Measurements from ENCODE around the gene EIF4H.

Gene EIF4H

GRCh38 chr7:74212661-74213060 is 38.5 kb downstream of the EIF4H start:
- TF ChIP-seq POLR2AphosphoS5 (IDR thresholded peaks at IDR 0.05; ENCODE audit: low read depth, low read length) (no peak), PAX5 (IDR thresholded peaks at IDR 0.05; ENCODE audit: insufficient read depth, low read length, severe bottlenecking) (no peak), POLR2A (IDR thresholded peaks at IDR 0.05; ENCODE audit: low read depth, low read length) (no peak), TAF1 (IDR thresholded peaks at IDR 0.05; ENCODE audit: low read depth, low read length) (no peak), POU2F2 (IDR thresholded peaks at IDR 0.05; ENCODE audit: low read depth, low read length) (no peak)
- FAIRE-seq (no peak), DNase-seq (ENCODE audit: insufficient read length, low spot score) (no peak)

DNA sequence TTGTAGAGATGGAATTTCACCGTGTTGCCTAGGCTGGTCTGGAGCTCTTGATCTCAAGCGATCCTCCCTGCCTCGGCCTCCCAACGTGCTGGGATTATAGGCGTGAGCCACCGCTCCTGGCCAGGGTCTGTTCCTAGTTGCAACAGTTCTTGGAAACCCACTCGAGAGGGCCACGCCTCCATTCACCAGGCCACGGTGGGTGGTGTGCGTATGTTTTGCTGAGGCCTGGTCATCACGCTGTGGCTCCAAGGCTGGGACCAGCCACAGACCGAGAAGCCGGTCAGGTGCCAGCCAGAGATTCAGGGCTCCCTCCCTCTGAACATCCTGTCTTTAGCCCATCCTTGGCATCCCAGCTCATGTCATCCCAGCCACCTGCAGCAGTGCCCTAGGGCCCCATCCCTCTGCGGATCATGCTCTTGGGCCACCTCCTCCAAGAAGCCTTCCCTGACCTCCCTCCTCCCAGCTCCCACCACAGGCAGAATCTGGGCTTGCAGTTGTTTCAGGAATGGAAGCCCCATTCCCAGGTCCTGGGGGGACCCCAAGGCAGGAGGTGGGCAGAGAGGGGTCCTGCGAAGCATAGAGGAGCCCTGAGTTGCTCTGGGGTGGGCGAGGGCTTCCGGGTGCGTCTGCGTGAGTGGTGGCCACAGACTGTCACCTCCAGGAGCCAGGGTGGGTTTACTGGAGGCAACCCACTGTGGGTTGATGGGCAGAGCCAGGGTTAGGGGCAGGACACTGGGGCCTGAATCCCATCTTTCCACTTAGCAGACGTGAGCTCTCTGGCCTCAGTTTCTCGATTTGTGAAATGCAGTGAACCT is 40.9 kb downstream of the EIF4H start:
- no peak for DNase-seq (ENCODE audit: insufficient read length, low spot score)
- no peak for FAIRE-seq
- TF ChIP-seq SPI1 (IDR thresholded peaks at IDR 0.05; ENCODE audit: low read depth, low read length) (no peak), PAX5 (IDR thresholded peaks at IDR 0.05; ENCODE audit: insufficient read depth, low read length, severe bottlenecking) (no peak), POLR2A (IDR thresholded peaks at IDR 0.05; ENCODE audit: low read depth, low read length) (no peak), POU2F2 (IDR thresholded peaks at IDR 0.05; ENCODE audit: low read depth, low read length) (no peak), TAF1 (IDR thresholded peaks at IDR 0.05; ENCODE audit: low read depth, low read length) (no peak), POLR2AphosphoS5 (IDR thresholded peaks at IDR 0.05; ENCODE audit: low read depth, low read length) (no peak)

GRCh38 chr7:74215921-74216320 is 41.8 kb downstream of the EIF4H start:
- FAIRE-seq (peak; percentile 67), DNase-seq (ENCODE audit: insufficient read length, low spot score) (no peak)
- TF ChIP-seq POLR2AphosphoS5 (IDR thresholded peaks at IDR 0.05; ENCODE audit: low read depth, low read length) (no peak; the same call in 1 of the 2 replicates), POLR2A (IDR thresholded peaks at IDR 0.05; ENCODE audit: low read depth, low read length) (peak; percentile 16; the same call in 1 of the 2 replicates)

GRCh38 chr7:74216361-74216761 is 42.2 kb downstream of the EIF4H start:
- DNase-seq (ENCODE audit: insufficient read length, low spot score): no peak
- peak; percentile 55 for TF ChIP-seq PAX5 (IDR thresholded peaks at IDR 0.05; ENCODE audit: insufficient read depth, low read length, severe bottlenecking)
- peak; percentile 47; the same call in 1 of the 2 replicates for TF ChIP-seq POU2F2 (IDR thresholded peaks at IDR 0.05; ENCODE audit: low read depth, low read length)
- TF ChIP-seq SPI1 (IDR thresholded peaks at IDR 0.05; ENCODE audit: low read depth, low read length): no peak
- no peak; the same call in 1 of the 2 replicates for TF ChIP-seq POLR2A (IDR thresholded peaks at IDR 0.05; ENCODE audit: low read depth, low read length)
- no peak for TF ChIP-seq POLR2AphosphoS5 (IDR thresholded peaks at IDR 0.05; ENCODE audit: low read depth, low read length)
- no peak for TF ChIP-seq TAF1 (IDR thresholded peaks at IDR 0.05; ENCODE audit: low read depth, low read length)
- no peak for FAIRE-seq

GRCh38 chr7:74217455-74218342 is 43.5 kb downstream of the EIF4H start:
- peak; percentile 96 for FAIRE-seq
- DNase-seq (ENCODE audit: insufficient read length, low spot score): no peak
- TF ChIP-seq SPI1 (IDR thresholded peaks at IDR 0.05; ENCODE audit: low read depth, low read length) (peak; percentile 35), POU2F2 (IDR thresholded peaks at IDR 0.05; ENCODE audit: low read depth, low read length) (peak; percentile 40; the same call in 1 of the 2 replicates), POLR2A (IDR thresholded peaks at IDR 0.05; ENCODE audit: low read depth, low read length) (0 out of 2 replicates have a peak, but pooled peaks have one; percentile 37), TAF1 (IDR thresholded peaks at IDR 0.05; ENCODE audit: low read depth, low read length) (peak; percentile 29; the same call in 1 of the 2 replicates), POLR2AphosphoS5 (IDR thresholded peaks at IDR 0.05; ENCODE audit: low read depth, low read length) (peak; percentile 62), PAX5 (IDR thresholded peaks at IDR 0.05; ENCODE audit: insufficient read depth, low read length, severe bottlenecking) (peak; percentile 53)

- no peak for TF ChIP-seq POLR2A (IDR thresholded peaks at IDR 0.05; ENCODE audit: low read depth, low read length)
- no peak for TF ChIP-seq PAX5 (IDR thresholded peaks at IDR 0.05; ENCODE audit: insufficient read depth, low read length, severe bottlenecking)
- no peak for TF ChIP-seq TAF1 (IDR thresholded peaks at IDR 0.05; ENCODE audit: low read depth, low read length)
- TF ChIP-seq POLR2AphosphoS5 (IDR thresholded peaks at IDR 0.05; ENCODE audit: low read depth, low read length): no peak
- no peak for TF ChIP-seq SPI1 (IDR thresholded peaks at IDR 0.05; ENCODE audit: low read depth, low read length)
- TF ChIP-seq POU2F2 (IDR thresholded peaks at IDR 0.05; ENCODE audit: low read depth, low read length): no peak
- DNase-seq (ENCODE audit: insufficient read length, low spot score) (no peak), FAIRE-seq (no peak)
Measured at GRCh38 chr7:74218343-74218698, 44.2 kb downstream of the EIF4H start.

DNA sequence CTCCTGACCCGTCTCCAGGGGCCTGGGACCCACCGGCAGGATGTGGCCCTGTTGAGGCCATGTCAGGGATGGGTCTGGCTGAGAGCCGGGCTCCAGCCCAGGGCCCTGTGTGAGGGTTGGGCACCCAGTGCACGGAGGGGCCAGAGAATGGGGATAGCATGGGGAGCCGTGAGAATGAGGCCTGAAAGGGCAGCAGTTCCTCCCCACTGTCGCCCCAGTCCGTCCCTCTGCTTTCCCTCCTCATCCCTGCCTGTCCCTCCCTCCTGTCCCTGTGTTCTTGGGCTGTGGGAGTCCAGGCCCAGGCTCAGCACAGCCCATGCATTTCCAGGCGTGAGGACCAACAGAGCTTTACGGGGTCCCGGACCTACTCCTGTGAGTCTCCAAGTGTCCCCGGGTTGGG is 45.3 kb downstream of the EIF4H start:
- FAIRE-seq: no peak

GRCh38 chr7:74220229-74220628 is 46.1 kb downstream of the EIF4H start:
- TF ChIP-seq POLR2A (IDR thresholded peaks at IDR 0.05; ENCODE audit: low read depth, low read length): no peak
- TF ChIP-seq PAX5 (IDR thresholded peaks at IDR 0.05; ENCODE audit: insufficient read depth, low read length, severe bottlenecking): no peak
- FAIRE-seq (no peak), DNase-seq (ENCODE audit: insufficient read length, low spot score) (no peak)

More for the DNA sequence above, 45.3 kb downstream of the EIF4H start:
- no peak for TF ChIP-seq POU2F2 (IDR thresholded peaks at IDR 0.05; ENCODE audit: low read depth, low read length)
- TF ChIP-seq SPI1 (IDR thresholded peaks at IDR 0.05; ENCODE audit: low read depth, low read length): no peak
- TF ChIP-seq POLR2A (IDR thresholded peaks at IDR 0.05; ENCODE audit: low read depth, low read length): peak; percentile 65; the same call in 1 of the 2 replicates
- TF ChIP-seq POLR2AphosphoS5 (IDR thresholded peaks at IDR 0.05; ENCODE audit: low read depth, low read length): peak; percentile 70
- no peak for TF ChIP-seq TAF1 (IDR thresholded peaks at IDR 0.05; ENCODE audit: low read depth, low read length)
- no peak for TF ChIP-seq PAX5 (IDR thresholded peaks at IDR 0.05; ENCODE audit: insufficient read depth, low read length, severe bottlenecking)
- no peak for DNase-seq (ENCODE audit: insufficient read length, low spot score)

DNA sequence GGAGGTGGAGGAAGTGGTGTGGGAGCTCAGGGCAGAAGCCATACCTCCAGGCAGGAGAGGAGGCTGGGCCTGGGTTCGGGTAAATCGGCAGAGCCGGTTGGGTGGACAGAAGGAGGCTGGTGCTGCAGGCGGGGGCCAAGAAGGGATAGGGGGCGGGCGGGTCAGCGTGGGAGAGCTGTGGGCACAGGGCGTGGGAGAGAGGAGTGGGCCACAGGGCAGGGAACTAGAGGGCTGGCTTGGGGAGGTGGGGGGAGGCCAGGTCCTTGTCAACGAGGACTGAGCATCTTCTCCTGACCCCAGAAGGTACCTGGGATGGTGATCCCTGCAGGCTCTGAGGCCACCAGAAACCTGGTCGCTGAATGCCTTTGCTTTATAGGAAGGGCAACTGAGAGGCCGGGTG is 47.6 kb downstream of the EIF4H start:
- DNase-seq (ENCODE audit: insufficient read length, low spot score): no peak
- FAIRE-seq: no peak
- TF ChIP-seq POLR2AphosphoS5 (IDR thresholded peaks at IDR 0.05; ENCODE audit: low read depth, low read length) (no peak), PAX5 (IDR thresholded peaks at IDR 0.05; ENCODE audit: insufficient read depth, low read length, severe bottlenecking) (no peak), POLR2A (IDR thresholded peaks at IDR 0.05; ENCODE audit: low read depth, low read length) (no peak), TAF1 (IDR thresholded peaks at IDR 0.05; ENCODE audit: low read depth, low read length) (no peak), POU2F2 (IDR thresholded peaks at IDR 0.05; ENCODE audit: low read depth, low read length) (no peak), SPI1 (IDR thresholded peaks at IDR 0.05; ENCODE audit: low read depth, low read length) (no peak)
